ENCODE results near the gene RRAS.

The RRAS gene

GRCh38 chr19:49640113-49640898, at the start of gene RRAS:
RRAS (minus strand) TSS chr19:49640143; CDS start chr19:49640098, 45 bp downstream.
- DNase-seq = peak; percentile 100

GRCh38 chr19:49689133-49690078, 49.5 kb upstream of the RRAS start, which contains the start of gene ADM5:
ADM5 (plus strand) TSS chr19:49689594; CDS start chr19:49689838, 244 bp downstream.
- peak; percentile 52 for DNase-seq

DNA sequence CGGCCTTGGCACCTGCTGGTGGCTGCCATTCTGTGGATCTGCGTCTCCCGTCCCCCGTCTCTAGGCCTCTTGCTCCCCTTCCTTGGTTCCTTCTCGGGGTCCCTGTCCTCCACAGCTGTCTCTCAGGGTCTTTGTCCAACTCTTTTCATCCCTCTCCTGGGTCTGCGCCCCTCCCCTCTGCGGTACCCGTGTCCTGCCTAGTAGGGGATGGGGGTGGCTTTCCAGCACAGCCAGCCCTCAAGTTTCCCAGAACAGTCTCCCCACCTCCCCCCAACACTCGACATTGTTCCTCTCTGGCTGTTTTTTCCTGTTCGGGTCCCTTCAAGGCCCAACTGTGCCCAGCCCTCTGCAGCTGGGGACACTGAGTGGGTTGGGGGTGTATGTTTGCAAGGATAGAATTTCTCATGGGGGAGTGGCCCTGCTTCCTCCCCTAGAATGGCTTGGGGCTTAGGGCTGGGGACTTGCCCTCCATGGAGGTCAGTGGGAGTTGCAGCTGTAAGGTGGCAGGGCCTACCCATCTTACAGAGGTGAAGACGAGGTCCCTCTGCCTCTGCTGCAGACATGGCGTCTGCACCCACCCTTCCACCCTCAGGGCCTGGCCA, 48.7 kb upstream of the RRAS start:
- no peak for DNase-seq

- DNase-seq = no peak
These were observed 47.8 kb upstream of the RRAS start for GRCh38 chr19:49687566-49688316.

GRCh38 chr19:49687150-49687549, 47.2 kb upstream of the RRAS start:
- DNase-seq = no peak

GRCh38 chr19:49686503-49687088, 46.7 kb upstream of the RRAS start:
- DNase-seq = no peak

- DNase-seq = no peak
These were observed 45.9 kb upstream of the RRAS start for GRCh38 chr19:49685845-49686332.

GRCh38 chr19:49684983-49685553, 45.1 kb upstream of the RRAS start:
- DNase-seq = no peak

DNA sequence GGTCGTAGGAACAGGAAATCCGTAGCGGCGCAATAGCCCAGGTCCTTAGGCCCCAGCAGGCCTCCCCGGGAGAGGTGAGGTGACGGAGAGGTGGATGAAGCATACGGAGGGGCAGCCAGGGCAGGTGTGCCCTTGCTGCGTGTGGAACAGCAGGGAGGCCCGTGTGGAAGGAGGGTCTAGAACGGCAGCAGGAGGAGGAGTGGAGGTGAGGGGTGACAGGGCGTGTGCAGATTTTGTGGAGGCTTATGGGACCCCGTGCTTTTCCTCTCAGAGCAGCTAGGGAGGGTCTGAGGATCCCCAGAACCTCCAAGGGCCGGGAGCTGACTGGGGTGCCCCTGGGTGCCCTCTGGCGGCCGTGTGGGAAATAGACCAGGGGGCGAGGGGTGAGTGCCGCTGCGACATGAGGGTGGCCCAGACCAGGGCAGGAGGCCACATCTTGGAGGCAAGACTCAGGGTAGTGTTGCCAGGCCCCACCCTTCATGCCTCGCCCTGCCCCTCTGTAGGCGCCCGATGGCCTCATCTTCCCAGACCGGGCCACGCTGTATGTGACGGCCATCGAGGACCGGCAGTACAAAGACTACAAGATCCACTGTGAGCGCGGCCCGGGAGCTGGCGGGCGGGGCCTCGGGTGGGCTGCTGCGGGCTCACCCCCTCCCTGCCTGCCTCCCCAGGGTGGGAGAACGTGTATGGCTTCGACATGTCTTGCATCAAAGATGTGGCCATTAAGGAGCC, 44.5 kb upstream of the RRAS start:
- DNase-seq = no peak

GRCh38 chr19:49683814-49684250, 43.9 kb upstream of the RRAS start:
- DNase-seq = no peak

GRCh38 chr19:49682274-49682673, 42.3 kb upstream of the RRAS start:
- no peak for DNase-seq

GRCh38 chr19:49681830-49682229, 41.9 kb upstream of the RRAS start:
- no peak for DNase-seq

GRCh38 chr19:49680421-49681351, 40.7 kb upstream of the RRAS start:
- peak; percentile 95 for DNase-seq

DNA sequence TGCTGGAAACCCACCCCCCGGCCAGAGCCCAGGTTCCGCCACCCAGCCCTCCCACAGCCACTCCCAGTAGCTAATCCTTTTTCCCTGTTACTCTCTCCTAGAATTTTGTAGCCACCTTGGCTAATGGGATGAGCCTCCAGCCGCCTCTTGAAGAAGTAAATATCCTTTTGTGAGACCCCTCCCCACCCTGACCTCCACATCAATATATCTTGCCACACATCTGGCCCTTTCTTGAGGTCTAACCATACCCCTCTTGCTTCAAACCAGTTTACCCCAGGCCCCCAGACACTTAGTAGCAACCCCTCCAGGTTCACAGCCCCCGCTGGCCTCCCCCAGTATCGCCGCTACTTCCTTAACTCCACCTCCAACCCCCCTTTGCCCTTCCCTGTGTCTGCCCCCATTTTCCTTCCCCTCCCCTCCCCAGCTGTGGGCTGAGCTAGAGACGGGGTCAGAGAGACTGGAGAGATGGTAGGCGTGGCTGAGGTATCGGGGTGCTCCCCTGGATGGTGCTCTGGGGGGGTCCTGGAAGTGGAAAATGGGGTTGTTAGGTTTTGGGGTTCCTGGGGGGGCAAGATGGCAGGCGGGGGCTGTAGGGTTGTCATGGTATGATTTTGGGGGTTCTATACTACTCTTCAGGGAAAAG, 39.9 kb upstream of the RRAS start:
- no peak for DNase-seq

GRCh38 chr19:49678985-49679770, 39.2 kb upstream of the RRAS start:
- DNase-seq = no peak

DNA sequence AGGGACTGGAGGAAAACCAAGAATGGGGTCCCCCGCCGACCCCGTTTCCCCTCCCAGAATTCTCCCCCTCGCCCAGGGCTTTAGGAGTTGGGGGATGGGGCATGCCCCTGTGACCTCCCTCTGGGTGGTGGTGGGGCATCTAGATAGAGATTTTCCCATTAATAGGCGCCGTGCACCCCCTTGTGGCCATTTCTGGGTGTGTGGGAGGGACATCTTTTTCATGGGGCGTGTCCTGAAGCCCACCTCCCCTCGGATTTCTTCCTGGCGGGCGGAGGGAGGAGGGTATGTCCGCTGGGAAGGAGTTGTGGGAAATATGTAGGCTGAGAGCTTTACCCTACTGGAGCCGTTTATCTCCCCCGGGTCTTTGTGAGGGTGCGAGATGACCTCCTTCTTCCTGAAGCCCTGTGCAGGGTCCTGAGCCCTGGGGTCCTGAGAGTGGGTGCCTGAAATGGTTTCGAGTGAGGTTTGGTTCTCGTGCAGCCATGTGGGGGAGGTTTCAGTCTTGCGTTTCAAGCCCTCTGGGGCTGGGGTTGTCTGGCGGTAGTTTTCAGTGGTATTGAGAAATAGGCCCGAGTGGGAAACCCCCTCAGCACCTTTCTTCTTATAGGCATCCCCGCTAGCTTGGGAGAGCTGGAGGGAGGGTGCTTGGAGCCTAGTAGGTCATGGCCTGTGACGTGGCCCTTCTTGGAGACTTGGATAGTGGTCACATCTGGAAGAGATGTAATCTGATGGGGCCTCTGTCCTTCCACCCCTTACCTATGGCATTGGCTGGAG, 38.1 kb upstream of the RRAS start:
- peak; percentile 85 for DNase-seq

- DNase-seq = peak; percentile 63
These were observed 37.4 kb upstream of the RRAS start, which contains the start of gene PRMT1 for GRCh38 chr19:49677231-49677900. PRMT1 (plus strand) TSS chr19:49677271; CDS start chr19:49677281, 10 bp downstream.
